CD8-positive, alpha-beta memory T cell (primary cell): ENCODE results near the gene SKAP1. TPM values are rescaled to one million over a fixed set of nuclear protein-coding genes. Genes with fewer than 3 reads are reported as not detected.
"Not testable (repeated sequence)": the region's sequence is repeated elsewhere in the genome, so short reads cannot be mapped to it uniquely, and the experiment has no call there.

ENCODE experiments used
- CTCF ChIA-PET: fragments of 350-600 bp; sonication (Branson Sonifier 250); formaldehyde crosslinking; loops from one replicate; lab custom pipeline; 2021; ENCODE audit warnings: antibody characterized with exemption; lab: Charles Lee
- POLR2A ChIA-PET: fragments of 350-600 bp; sonication (Branson Sonifier 250); formaldehyde crosslinking; loops from one replicate; lab custom pipeline; 2021; ENCODE audit warnings: antibody characterized with exemption; lab: Charles Lee
- DNase-seq, 5 donors: peaks; one replicate each; pipeline versions ENCODE4 v3.0.0 to v3.0.0-alpha.2; 2020 to 2022; ENCODE audit warnings: mixed read lengths in 1 of 5
- H3K27ac ChIP-seq: one replicate; pipeline ENCODE4 v1.7.0; 2013; ENCODE audit warnings: low read depth, mild to moderate bottlenecking, low read length, moderate library complexity
- H3K27me3 ChIP-seq: 2 replicates; pipeline ENCODE4 v1.7.0; 2013; ENCODE audit warnings: low read length, mild to moderate bottlenecking; ENCODE audit not compliant: insufficient read depth, poor library complexity, severe bottlenecking
- H3K36me3 ChIP-seq: 2 replicates; pipeline ENCODE4 v1.7.0; 2013; ENCODE audit warnings: mild to moderate bottlenecking, low read length, moderate library complexity; ENCODE audit not compliant: insufficient read depth
- H3K4me1 ChIP-seq: 2 replicates; pipeline ENCODE4 v1.7.0; 2013; ENCODE audit warnings: mild to moderate bottlenecking, low read length, moderate library complexity; ENCODE audit not compliant: insufficient read depth
- H3K4me3 ChIP-seq: 2 replicates; pipeline ENCODE4 v1.7.0; 2013; ENCODE audit warnings: mild to moderate bottlenecking, low read length
- H3K9me3 ChIP-seq: 2 replicates; pipeline ENCODE4 v1.7.0; 2013; ENCODE audit warnings: mild to moderate bottlenecking, low read length
- H3K27ac Mint-ChIP-seq, 8 donors: one replicate each; pipeline ENCODE4 v1.8.0; 2020 to 2021; ENCODE audit warnings: mixed read lengths in 8 of 8, mild to moderate bottlenecking in 6 of 8, inconsistent platforms in 3 of 8, moderate library complexity in 3 of 8
- H3K27me3 Mint-ChIP-seq, 2 donors: one replicate each; pipeline ENCODE4 v1.8.0; 2020 to 2021; ENCODE audit warnings: mixed read lengths in 2 of 2, mild to moderate bottlenecking in 1 of 2, moderate library complexity in 1 of 2
- H3K36me3 Mint-ChIP-seq, 3 donors: one replicate each; pipeline ENCODE4 v1.8.0; 2020 to 2021; ENCODE audit warnings: mixed read lengths in 3 of 3, inconsistent platforms in 1 of 3, mild to moderate bottlenecking in 1 of 3
- H3K4me1 Mint-ChIP-seq, 3 donors: one replicate each; pipeline ENCODE4 v1.8.0; 2020 to 2021; ENCODE audit warnings: mixed read lengths in 3 of 3, inconsistent platforms in 1 of 3, mild to moderate bottlenecking in 1 of 3
- H3K4me3 Mint-ChIP-seq, 7 donors: one replicate each; pipeline ENCODE4 v1.8.0; 2020 to 2021; ENCODE audit warnings: mixed read lengths in 7 of 7, mild to moderate bottlenecking in 6 of 7, moderate library complexity in 4 of 7, inconsistent platforms in 2 of 7
- H3K9me3 Mint-ChIP-seq, 5 donors: one replicate each; pipeline ENCODE4 v1.8.0; 2020 to 2022; ENCODE audit warnings: mixed read lengths in 5 of 5, mild to moderate bottlenecking in 3 of 5, moderate library complexity in 2 of 5, inconsistent platforms in 1 of 5
- polyA plus RNA-seq: library from polyadenylated mRNA; unstranded; fragments of 300-500 nt; fragmentation: Illumina TruSeq; gene quantifications from one replicate; pipeline ENCODE4 v1.2.3, GENCODE V29; 2021
- total RNA-seq, 2 experiments: library from RNA; stranded (reverse); gene quantifications; one replicate each; pipeline ENCODE4 v1.2.3, GENCODE V29; 2021

The SKAP1 gene
- total and polyA plus RNA-seq, 3 experiments from 2014 or later = 50.5 to 264 (median 56.0) TPM

GRCh38 chr17:48293319-48294019 is 136.5 kb downstream of the SKAP1 start:
- H3K27me3 ChIP-seq = no peaks in the 10 kb centered on the region
- H3K36me3 ChIP-seq = no peaks in the 10 kb centered on the region
- peaks cover 37% of the 10 kb centered on the region for H3K4me1 ChIP-seq
- ChIA-PET POLR2A (no interaction called here), CTCF (interaction anchor here (1.3 to 2.3 kb wide), 3 partner anchors 11 to 300 kb away, joined by 4 to 7 read pairs (median 4); partner anchors contain the start of gene HOXB5)
- no peak overlapping the region for H3K27ac ChIP-seq
- Mint-ChIP-seq H3K4me3 (peak overlapping the region in 6 of 7 donors; percentile 23 to 77 (median 66)), H3K4me1 (peaks cover 50 to 66% (median 59%) of the 10 kb centered on the region in 3 donors), H3K36me3 (peaks cover 0 to 10% (median 3%) of the 10 kb centered on the region in 3 donors), H3K9me3 (no peaks in the 10 kb centered on the region), H3K27ac (peak overlapping the region; percentile 9 to 98 (median 92)), H3K27me3 (no peaks in the 10 kb centered on the region)
- no peak overlapping the region for H3K4me3 ChIP-seq
- no peak for DNase-seq
- no peaks in the 10 kb centered on the region for H3K9me3 ChIP-seq

GRCh38 chr17:48290378-48290777 is 139.6 kb downstream of the SKAP1 start:
- no peaks in the 10 kb centered on the region for H3K9me3 Mint-ChIP-seq
- DNase-seq = no peak
- H3K27ac Mint-ChIP-seq = peak overlapping the region in 2 of 8 donors; percentile 46 to 53
- H3K27me3 Mint-ChIP-seq = no peaks in the 10 kb centered on the region
- H3K4me1 ChIP-seq = peaks cover 19% of the 10 kb centered on the region
- H3K27ac ChIP-seq = no peak overlapping the region
- H3K4me3 ChIP-seq = no peak overlapping the region
- no peaks in the 10 kb centered on the region for H3K27me3 ChIP-seq
- no peaks in the 10 kb centered on the region for H3K9me3 ChIP-seq
- no peaks in the 10 kb centered on the region for H3K36me3 ChIP-seq
- ChIA-PET POLR2A (no interaction called here), CTCF (interaction anchor here (0.9 kb wide), 1 partner anchor 303 kb away, joined by 3 read pairs; no protein-coding TSS in a partner anchor)
- peaks cover 35 to 51% (median 46%) of the 10 kb centered on the region in 3 donors for H3K4me1 Mint-ChIP-seq
- no peak overlapping the region for H3K4me3 Mint-ChIP-seq
- peaks cover 0 to 21% (median 3%) of the 10 kb centered on the region in 3 donors for H3K36me3 Mint-ChIP-seq

GRCh38 chr17:48286917-48287316 is 143.1 kb downstream of the SKAP1 start:
- H3K27ac Mint-ChIP-seq, H3K27ac ChIP-seq, H3K36me3 ChIP-seq, H3K4me3 Mint-ChIP-seq, H3K27me3 ChIP-seq, H3K4me1 ChIP-seq, H3K4me3 ChIP-seq, H3K9me3 ChIP-seq, DNase-seq, H3K9me3 Mint-ChIP-seq, POLR2A ChIA-PET, H3K27me3 Mint-ChIP-seq: not testable (repeated sequence)
- H3K4me1 Mint-ChIP-seq = peaks cover 24 to 36% (median 35%) of the 10 kb centered on the region in 3 donors
- CTCF ChIA-PET = interaction anchor here (1.2 kb wide), 1 partner anchor 21 kb away, joined by 3 read pairs; no protein-coding TSS in a partner anchor
- peaks cover 0 to 28% (median 7%) of the 10 kb centered on the region in 3 donors for H3K36me3 Mint-ChIP-seq

- ChIA-PET POLR2A (interaction anchor here (0.6 kb wide), 1 partner anchor 9 kb away, joined by 4 read pairs; no protein-coding TSS in a partner anchor), CTCF (no interaction called here)
- no peak overlapping the region for H3K4me3 ChIP-seq
- no peaks in the 10 kb centered on the region for H3K9me3 Mint-ChIP-seq
- no peak overlapping the region for H3K27ac ChIP-seq
- peak overlapping the region in 1 of 8 donors; percentile 6 for H3K27ac Mint-ChIP-seq
- H3K36me3 ChIP-seq = no peaks in the 10 kb centered on the region
- no peaks in the 10 kb centered on the region for H3K27me3 ChIP-seq
- peaks cover 0 to 25% (median 4%) of the 10 kb centered on the region in 3 donors for H3K36me3 Mint-ChIP-seq
- no peaks in the 10 kb centered on the region for H3K9me3 ChIP-seq
- H3K4me1 Mint-ChIP-seq = peaks cover 22 to 33% (median 31%) of the 10 kb centered on the region in 3 donors
- no peak overlapping the region for H3K4me3 Mint-ChIP-seq
- no peaks in the 10 kb centered on the region for H3K27me3 Mint-ChIP-seq
- no peaks in the 10 kb centered on the region for H3K4me1 ChIP-seq
- DNase-seq = no peak
These were observed 144.4 kb downstream of the SKAP1 start for GRCh38 chr17:48285614-48286013.

GRCh38 chr17:48283907-48284306 is 146.1 kb downstream of the SKAP1 start:
- peaks cover 6% of the 10 kb centered on the region for H3K36me3 ChIP-seq
- Mint-ChIP-seq H3K27ac (peak overlapping the region in 3 of 8 donors; percentile 2 to 45 (median 42)), H3K9me3 (no peaks in the 10 kb centered on the region), H3K4me1 (peaks cover 22 to 28% (median 27%) of the 10 kb centered on the region in 3 donors), H3K4me3 (peak overlapping the region in 1 of 7 donors; percentile 44), H3K27me3 (no peaks in the 10 kb centered on the region), H3K36me3 (peaks cover 0 to 29% (median 8%) of the 10 kb centered on the region in 3 donors)
- H3K27me3 ChIP-seq = no peaks in the 10 kb centered on the region
- no peak for DNase-seq
- POLR2A ChIA-PET = no interaction called here
- H3K27ac ChIP-seq = no peak overlapping the region
- H3K4me1 ChIP-seq = no peaks in the 10 kb centered on the region
- no peaks in the 10 kb centered on the region for H3K9me3 ChIP-seq
- no peak overlapping the region for H3K4me3 ChIP-seq
- CTCF ChIA-PET = no interaction called here

- H3K27me3 Mint-ChIP-seq = no peaks in the 10 kb centered on the region
- no peak for DNase-seq
- peak overlapping the region in 2 of 8 donors; percentile 2 to 42 for H3K27ac Mint-ChIP-seq
- peaks cover 0 to 32% (median 13%) of the 10 kb centered on the region in 3 donors for H3K36me3 Mint-ChIP-seq
- Histone ChIP-seq H3K9me3 (no peaks in the 10 kb centered on the region), H3K27ac (no peak overlapping the region), H3K36me3 (peaks cover 7% of the 10 kb centered on the region), H3K4me3 (no peak overlapping the region), H3K27me3 (no peaks in the 10 kb centered on the region), H3K4me1 (no peaks in the 10 kb centered on the region)
- H3K9me3 Mint-ChIP-seq = no peaks in the 10 kb centered on the region
- POLR2A ChIA-PET = no interaction called here
- CTCF ChIA-PET = no interaction called here
- peaks cover 25 to 31% (median 28%) of the 10 kb centered on the region in 3 donors for H3K4me1 Mint-ChIP-seq
- no peak overlapping the region for H3K4me3 Mint-ChIP-seq
These were observed 146.6 kb downstream of the SKAP1 start for GRCh38 chr17:48283411-48283810.

GRCh38 chr17:48282303-48282702 is 147.7 kb downstream of the SKAP1 start:
- H3K4me1 Mint-ChIP-seq = peaks cover 24 to 39% (median 27%) of the 10 kb centered on the region in 3 donors
- no peaks in the 10 kb centered on the region for H3K9me3 Mint-ChIP-seq
- Histone ChIP-seq H3K9me3 (no peaks in the 10 kb centered on the region), H3K36me3 (peaks cover 7% of the 10 kb centered on the region), H3K27ac (no peak overlapping the region), H3K27me3 (no peaks in the 10 kb centered on the region), H3K4me1 (no peaks in the 10 kb centered on the region), H3K4me3 (no peak overlapping the region)
- ChIA-PET CTCF (interaction anchor here (1.0 to 1.9 kb wide), 2 partner anchors 12 to 19 kb away, joined by 4 to 7 read pairs; no protein-coding TSS in a partner anchor), POLR2A (interaction anchor here (0.6 kb wide), 1 partner anchor 25 kb away, joined by 6 read pairs; no protein-coding TSS in a partner anchor)
- H3K27me3 Mint-ChIP-seq = no peaks in the 10 kb centered on the region
- H3K4me3 Mint-ChIP-seq = no peak overlapping the region
- H3K27ac Mint-ChIP-seq = no peak overlapping the region
- peaks cover 0 to 33% (median 17%) of the 10 kb centered on the region in 3 donors for H3K36me3 Mint-ChIP-seq
- DNase-seq = no peak
